NCI-H146 treated with DMSO at 0.1 percent for 48 hours (cell line): ENCODE measurements around the gene PARVA.

Experiments
- DNase-seq: peaks from one replicate; lab custom pipeline; 2025; ENCODE audit not compliant: unreplicated experiment; lab: John Stamatoyannopoulos, UW

Gene PARVA

GRCh38 chr11:12430351-12430750, 53.0 kb downstream of the PARVA start:
- DNase-seq, result no peak

GRCh38 chr11:12430954-12431595, 53.7 kb downstream of the PARVA start:
- no peak for DNase-seq

GRCh38 chr11:12432507-12432906, 55.1 kb downstream of the PARVA start:
- DNase-seq, result no peak

- DNase-seq, result no peak
These were observed 55.8 kb downstream of the PARVA start for GRCh38 chr11:12433121-12433520.

- DNase-seq, result no peak
These were observed 56.4 kb downstream of the PARVA start for GRCh38 chr11:12433571-12434324.

GRCh38 chr11:12434325-12434654, 56.9 kb downstream of the PARVA start:
- DNase-seq, result no peak

GRCh38 chr11:12435264-12435663, 57.9 kb downstream of the PARVA start:
- DNase-seq, result no peak

GRCh38 chr11:12436266-12436665, 58.9 kb downstream of the PARVA start:
- no peak for DNase-seq

GRCh38 chr11:12438291-12438690, 60.9 kb downstream of the PARVA start:
- no peak for DNase-seq

GRCh38 chr11:12439615-12440014, 62.2 kb downstream of the PARVA start:
- DNase-seq, result no peak

- DNase-seq, result no peak
These were observed 63.2 kb downstream of the PARVA start for GRCh38 chr11:12440565-12440964.

- no peak for DNase-seq
These were observed 64.0 kb downstream of the PARVA start for GRCh38 chr11:12441231-12441861.

- DNase-seq, result no peak
These were observed 67.2 kb downstream of the PARVA start for GRCh38 chr11:12444601-12445000.

GRCh38 chr11:12445001-12445400, 67.6 kb downstream of the PARVA start:
- no peak for DNase-seq

GRCh38 chr11:12446863-12447262, 69.5 kb downstream of the PARVA start:
- no peak for DNase-seq

GRCh38 chr11:12448131-12448939, 71.0 kb downstream of the PARVA start:
- no peak for DNase-seq

- DNase-seq, result no peak
These were observed 72.8 kb downstream of the PARVA start for GRCh38 chr11:12449961-12450715.

GRCh38 chr11:12451179-12451814, 73.9 kb downstream of the PARVA start:
- DNase-seq, result no peak

GRCh38 chr11:12453243-12453642, 75.9 kb downstream of the PARVA start:
- no peak for DNase-seq

GRCh38 chr11:12454782-12455181, 77.4 kb downstream of the PARVA start:
- DNase-seq, result no peak
